Measurements from ENCODE around the gene DDX6. TPM values are rescaled to one million over a fixed set of nuclear protein-coding genes. Genes with fewer than 3 reads are reported as not detected.
"Not testable (repeated sequence)": the region's sequence is repeated elsewhere in the genome, so short reads cannot be mapped to it uniquely, and the experiment has no call there.

Gene DDX6
- total RNA-seq, 1 experiment from 2014 or later = 59.4 TPM

DNA sequence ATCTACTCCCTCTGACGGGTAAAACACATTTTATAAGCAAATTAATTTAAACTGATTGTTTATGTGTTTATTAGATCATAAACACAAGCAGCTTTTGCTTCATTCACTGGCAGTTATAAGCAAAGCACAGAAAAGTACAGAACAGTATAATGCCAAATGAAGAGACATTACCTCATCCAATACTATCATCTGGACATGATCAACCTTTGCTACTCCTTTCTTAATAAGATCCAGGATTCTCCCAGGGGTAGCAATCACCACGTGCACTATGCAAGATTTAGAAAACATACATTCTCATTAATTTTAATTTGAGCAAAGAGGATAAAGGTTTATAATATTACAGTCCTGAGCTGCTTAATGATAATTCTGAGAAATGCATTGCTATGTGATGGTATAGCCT lies 27.9 kb downstream of the DDX6 start:
- Histone ChIP-seq H3F3A (ENCODE audit: low read length, unreplicated experiment) (no peaks in the 10 kb centered on the region), H3K79me2 (ENCODE audit: low read length) (peaks cover 17% of the 10 kb centered on the region), H3K9ac (ENCODE audit: low read length) (no peak overlapping the region), H3K27me3 (ENCODE audit: low read length) (no peaks in the 10 kb centered on the region), H2AFZ (ENCODE audit: low read length) (no peak overlapping the region), H3K9me2 (replicated peaks; ENCODE audit: low read length) (no peaks in the 10 kb centered on the region), H3K9me3 (ENCODE audit: low read length) (no peaks in the 10 kb centered on the region), H3K36me3 (ENCODE audit: low read depth, low read length) (peaks cover 66% of the 10 kb centered on the region), H4K20me1 (ENCODE audit: low read length) (peaks cover 5% of the 10 kb centered on the region; the same call in 1 of the 2 replicates), H3K27ac (ENCODE audit: low read length) (no peak overlapping the region), H3K4me2 (ENCODE audit: low read length) (no peak overlapping the region), H3K4me3 (ENCODE audit: low read length) (no peak overlapping the region), H3K4me1 (ENCODE audit: insufficient read depth, low read length) (no peaks in the 10 kb centered on the region; the same call in 1 of the 2 replicates)
- no TSS peak for BruUV-seq (replicated peaks)
- DNase-seq = no peak
- ChIA-PET POLR2A (ENCODE audit: unreplicated experiment) (no interaction called here), CTCF (no interaction called here)
- TF ChIP-seq, protein P1, sequence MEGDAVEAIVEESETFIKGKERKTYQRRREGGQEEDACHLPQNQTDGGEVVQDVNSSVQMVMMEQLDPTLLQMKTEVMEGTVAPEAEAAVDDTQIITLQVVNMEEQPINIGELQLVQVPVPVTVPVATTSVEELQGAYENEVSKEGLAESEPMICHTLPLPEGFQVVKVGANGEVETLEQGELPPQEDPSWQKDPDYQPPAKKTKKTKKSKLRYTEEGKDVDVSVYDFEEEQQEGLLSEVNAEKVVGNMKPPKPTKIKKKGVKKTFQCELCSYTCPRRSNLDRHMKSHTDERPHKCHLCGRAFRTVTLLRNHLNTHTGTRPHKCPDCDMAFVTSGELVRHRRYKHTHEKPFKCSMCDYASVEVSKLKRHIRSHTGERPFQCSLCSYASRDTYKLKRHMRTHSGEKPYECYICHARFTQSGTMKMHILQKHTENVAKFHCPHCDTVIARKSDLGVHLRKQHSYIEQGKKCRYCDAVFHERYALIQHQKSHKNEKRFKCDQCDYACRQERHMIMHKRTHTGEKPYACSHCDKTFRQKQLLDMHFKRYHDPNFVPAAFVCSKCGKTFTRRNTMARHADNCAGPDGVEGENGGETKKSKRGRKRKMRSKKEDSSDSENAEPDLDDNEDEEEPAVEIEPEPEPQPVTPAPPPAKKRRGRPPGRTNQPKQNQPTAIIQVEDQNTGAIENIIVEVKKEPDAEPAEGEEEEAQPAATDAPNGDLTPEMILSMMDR (conservative IDR thresholded peaks at IDR 0.05; ENCODE audit: low read depth, low read length) = no peak
- TF ChIP-seq EZH2 (IDR thresholded peaks at IDR 0.05; ENCODE audit: low read length, unreplicated experiment) (no peak), EZH2phosphoT487 (IDR thresholded peaks at IDR 0.05; ENCODE audit: borderline replicate concordance, low read length) (no peak)
- ATAC-seq = no peak
- intact Hi-C loops (cut with micrococcal nuclease) = no loop called here

DNA sequence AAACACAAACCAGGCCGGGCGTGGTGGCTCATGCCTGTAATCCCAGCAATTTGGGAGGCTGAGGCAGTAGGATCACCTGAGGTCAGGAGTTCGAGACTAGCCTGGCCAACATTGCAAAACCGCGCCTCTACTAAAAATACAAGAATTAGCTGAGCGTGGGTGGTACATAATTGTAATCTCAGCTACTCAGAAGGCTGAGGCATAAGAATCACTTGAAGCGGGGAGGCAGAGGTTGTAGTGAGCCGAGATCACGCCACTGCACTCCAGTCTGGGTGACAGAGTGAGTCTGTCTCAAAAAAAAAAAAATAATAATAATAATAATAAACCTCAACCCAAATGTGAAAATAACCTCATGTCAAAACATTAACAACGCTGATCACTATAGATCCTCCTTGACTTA lies 29.0 kb downstream of the DDX6 start:
- POLR2A ChIA-PET (ENCODE audit: unreplicated experiment); H2AFZ ChIP-seq (ENCODE audit: low read length); H3K79me2 ChIP-seq (ENCODE audit: low read length); H3K27ac ChIP-seq (ENCODE audit: low read length); H3F3A ChIP-seq (ENCODE audit: low read length, unreplicated experiment); H3K27me3 ChIP-seq (ENCODE audit: low read length); H3K4me3 ChIP-seq (ENCODE audit: low read length); H3K9me2 ChIP-seq (replicated peaks; ENCODE audit: low read length); ATAC-seq; intact Hi-C loops (cut with micrococcal nuclease); H3K9ac ChIP-seq (ENCODE audit: low read length); DNase-seq; CTCF ChIA-PET; BruUV-seq (replicated peaks); H3K4me1 ChIP-seq (ENCODE audit: insufficient read depth, low read length); H4K20me1 ChIP-seq (ENCODE audit: low read length); H3K4me2 ChIP-seq (ENCODE audit: low read length); H3K9me3 ChIP-seq (ENCODE audit: low read length): not testable (repeated sequence)
- H3K36me3 ChIP-seq (ENCODE audit: low read depth, low read length) = peaks cover 64% of the 10 kb centered on the region

DNA sequence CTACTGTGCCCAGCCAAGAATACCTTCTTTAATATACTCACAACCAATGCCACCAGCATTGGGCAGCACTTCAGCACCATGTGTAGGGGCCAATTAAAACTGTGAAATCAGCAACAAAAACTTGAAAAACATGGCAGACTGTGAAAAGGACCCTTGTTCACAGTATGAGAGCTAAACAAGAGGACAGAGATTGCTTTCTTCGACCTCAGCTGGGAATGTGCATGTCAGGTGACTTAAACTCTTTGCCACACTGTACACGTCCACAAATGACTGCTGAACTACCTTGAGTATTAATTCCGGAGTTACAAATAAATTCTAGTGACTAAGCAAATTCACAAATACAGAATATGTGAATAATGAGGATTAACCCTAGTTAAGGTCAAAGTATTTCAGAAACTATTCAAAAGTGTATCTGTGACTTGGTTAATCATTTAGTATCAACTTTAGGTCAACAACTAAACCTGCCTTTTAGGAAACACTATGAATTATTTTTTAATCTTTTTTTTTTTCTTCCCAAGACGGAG lies 33.0 kb downstream of the DDX6 start:
- ATAC-seq = no peak
- Histone ChIP-seq H3K27ac (ENCODE audit: low read length) (no peak overlapping the region), H3K79me2 (ENCODE audit: low read length) (no peaks in the 10 kb centered on the region)

More for the DNA sequence above, 33.0 kb downstream of the DDX6 start:
- no TSS peak for BruUV-seq (replicated peaks)
- H3K27me3 ChIP-seq (ENCODE audit: low read length) = no peaks in the 10 kb centered on the region
- no peaks in the 10 kb centered on the region for H3K9me3 ChIP-seq (ENCODE audit: low read length)
- peaks cover 82% of the 10 kb centered on the region for H3K36me3 ChIP-seq (ENCODE audit: low read depth, low read length)
- no peak for DNase-seq
- no peak overlapping the region for H3K4me2 ChIP-seq (ENCODE audit: low read length)
- peaks cover under 1% of the 10 kb centered on the region; the same call in 1 of the 2 replicates for H4K20me1 ChIP-seq (ENCODE audit: low read length)
- no peaks in the 10 kb centered on the region for H3K9me2 ChIP-seq (replicated peaks; ENCODE audit: low read length)
- no peak overlapping the region for H2AFZ ChIP-seq (ENCODE audit: low read length)
- intact Hi-C loops (cut with micrococcal nuclease) = loop anchor here (2.0 kb wide), 1 partner anchor 67 kb away; no protein-coding TSS in a partner anchor
- H3F3A ChIP-seq (ENCODE audit: low read length, unreplicated experiment) = no peaks in the 10 kb centered on the region
- H3K4me1 ChIP-seq (ENCODE audit: insufficient read depth, low read length) = no peaks in the 10 kb centered on the region
- POLR2A ChIA-PET (ENCODE audit: unreplicated experiment) = no interaction called here
- TF ChIP-seq, protein P1 (conservative IDR thresholded peaks at IDR 0.05; ENCODE audit: low read depth, low read length) = no peak
- no peak for TF ChIP-seq EZH2 (IDR thresholded peaks at IDR 0.05; ENCODE audit: low read length, unreplicated experiment)
- no peak for TF ChIP-seq EZH2phosphoT487 (IDR thresholded peaks at IDR 0.05; ENCODE audit: borderline replicate concordance, low read length)
- no peak overlapping the region for H3K4me3 ChIP-seq (ENCODE audit: low read length)
- H3K9ac ChIP-seq (ENCODE audit: low read length) = no peak overlapping the region
- CTCF ChIA-PET = no interaction called here
